Amniotic epithelial cell (primary cell): Measurements from ENCODE around the gene MEGF9.

Source experiments
- DNase-seq: peaks from one replicate; pipeline ENCODE4 v3.0.0-alpha.2; 2010; ENCODE audit warnings: low read depth

The MEGF9 gene

GRCh38 chr9:120730654-120731514, 16.6 kb upstream of the MEGF9 start:
- peak; percentile 81 for DNase-seq

GRCh38 chr9:120729791-120730241, 15.5 kb upstream of the MEGF9 start:
- DNase-seq, result no peak

- no peak for DNase-seq
Measured at GRCh38 chr9:120726484-120726883, 12.2 kb upstream of the MEGF9 start.

- no peak for DNase-seq
Measured at GRCh38 chr9:120725907-120726306, 11.6 kb upstream of the MEGF9 start.

GRCh38 chr9:120724757-120725400, 10.6 kb upstream of the MEGF9 start:
- no peak for DNase-seq

- peak; percentile 75 for DNase-seq
Measured at GRCh38 chr9:120723565-120723964, 9.3 kb upstream of the MEGF9 start.

- DNase-seq, result no peak
Measured at GRCh38 chr9:120720404-120720803, 6.1 kb upstream of the MEGF9 start.

- DNase-seq, result no peak
Measured at GRCh38 chr9:120718316-120718715, 4.0 kb upstream of the MEGF9 start.

GRCh38 chr9:120717176-120717575, 2.9 kb upstream of the MEGF9 start:
- no peak for DNase-seq

GRCh38 chr9:120716483-120716882, 2.2 kb upstream of the MEGF9 start:
- no peak for DNase-seq

- DNase-seq, result peak; percentile 80
Measured at GRCh38 chr9:120715389-120715924, 1.2 kb upstream of the MEGF9 start.

GRCh38 chr9:120714846-120715388, 647 bp upstream of the MEGF9 start:
- DNase-seq, result no peak

GRCh38 chr9:120713257-120714087, 798 bp downstream of the MEGF9 start:
- DNase-seq, result no peak

GRCh38 chr9:120712539-120713031, 1.7 kb downstream of the MEGF9 start:
- no peak for DNase-seq

- no peak for DNase-seq
Measured at GRCh38 chr9:120711841-120712538, 2.3 kb downstream of the MEGF9 start.

GRCh38 chr9:120711354-120711753, 2.9 kb downstream of the MEGF9 start:
- no peak for DNase-seq

GRCh38 chr9:120710110-120710981, 3.9 kb downstream of the MEGF9 start:
- no peak for DNase-seq

GRCh38 chr9:120708526-120709224, 5.6 kb downstream of the MEGF9 start:
- DNase-seq, result peak; percentile 87

GRCh38 chr9:120707170-120707569, 7.1 kb downstream of the MEGF9 start:
- DNase-seq, result no peak
